ENCODE data around the gene IRF5.

The IRF5 gene

DNA sequence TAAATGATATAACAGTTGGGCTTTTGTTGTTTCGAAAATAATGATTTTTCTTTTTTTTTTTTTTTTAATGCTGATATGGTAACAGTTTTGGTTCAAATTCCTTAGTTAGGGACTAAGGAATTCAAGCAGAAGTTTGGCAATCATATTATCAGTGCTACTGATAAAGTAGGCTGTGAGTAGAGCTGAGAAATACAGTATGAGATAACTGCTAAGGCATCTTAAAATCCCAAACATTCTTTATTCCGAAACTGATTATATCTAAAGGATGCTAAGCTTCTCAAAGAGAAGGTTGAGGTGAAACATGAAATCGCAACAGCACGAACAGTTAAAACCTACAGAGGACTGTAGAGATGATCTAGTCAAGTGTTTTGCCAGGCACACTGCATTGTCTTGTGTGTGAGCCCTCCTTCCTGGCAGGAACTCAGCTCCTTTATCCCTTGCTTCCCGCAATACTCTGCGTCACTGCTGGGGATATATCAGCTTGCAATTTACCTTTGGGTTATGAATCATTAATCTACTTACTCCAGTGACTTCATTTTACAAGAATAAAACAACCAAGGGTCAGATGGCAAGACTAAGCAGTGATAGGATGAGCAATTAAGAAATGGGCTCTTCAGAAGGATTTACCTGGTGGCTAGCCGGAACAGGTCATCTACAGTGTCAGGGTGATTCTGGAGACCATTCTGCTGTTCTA lies 36.7 kb downstream of the IRF5 start:
- Histone ChIP-seq H3K4me3 (ENCODE audit: low read depth, low read length) (no peak overlapping the region), H3K27me3 (replicated peaks) (no peaks in the 10 kb centered on the region), H3K36me3 (replicated peaks) (peaks cover 41% of the 10 kb centered on the region), H3K27ac (no peak overlapping the region)
- in situ Hi-C loops (cut with HindIII; ENCODE audit: low pct_ligation_motif_present, low sequenced_read_pairs) = loop anchor here (10.0 kb wide), 1 partner anchor 60 kb away; the partner anchor contains the start of gene KCP
- peak; percentile 44 for DNase-seq
- TF ChIP-seq, protein P1, sequence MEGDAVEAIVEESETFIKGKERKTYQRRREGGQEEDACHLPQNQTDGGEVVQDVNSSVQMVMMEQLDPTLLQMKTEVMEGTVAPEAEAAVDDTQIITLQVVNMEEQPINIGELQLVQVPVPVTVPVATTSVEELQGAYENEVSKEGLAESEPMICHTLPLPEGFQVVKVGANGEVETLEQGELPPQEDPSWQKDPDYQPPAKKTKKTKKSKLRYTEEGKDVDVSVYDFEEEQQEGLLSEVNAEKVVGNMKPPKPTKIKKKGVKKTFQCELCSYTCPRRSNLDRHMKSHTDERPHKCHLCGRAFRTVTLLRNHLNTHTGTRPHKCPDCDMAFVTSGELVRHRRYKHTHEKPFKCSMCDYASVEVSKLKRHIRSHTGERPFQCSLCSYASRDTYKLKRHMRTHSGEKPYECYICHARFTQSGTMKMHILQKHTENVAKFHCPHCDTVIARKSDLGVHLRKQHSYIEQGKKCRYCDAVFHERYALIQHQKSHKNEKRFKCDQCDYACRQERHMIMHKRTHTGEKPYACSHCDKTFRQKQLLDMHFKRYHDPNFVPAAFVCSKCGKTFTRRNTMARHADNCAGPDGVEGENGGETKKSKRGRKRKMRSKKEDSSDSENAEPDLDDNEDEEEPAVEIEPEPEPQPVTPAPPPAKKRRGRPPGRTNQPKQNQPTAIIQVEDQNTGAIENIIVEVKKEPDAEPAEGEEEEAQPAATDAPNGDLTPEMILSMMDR (IDR thresholded peaks at IDR 0.05; ENCODE audit: low read depth, low read length, missing control alignments) = no peak

DNA sequence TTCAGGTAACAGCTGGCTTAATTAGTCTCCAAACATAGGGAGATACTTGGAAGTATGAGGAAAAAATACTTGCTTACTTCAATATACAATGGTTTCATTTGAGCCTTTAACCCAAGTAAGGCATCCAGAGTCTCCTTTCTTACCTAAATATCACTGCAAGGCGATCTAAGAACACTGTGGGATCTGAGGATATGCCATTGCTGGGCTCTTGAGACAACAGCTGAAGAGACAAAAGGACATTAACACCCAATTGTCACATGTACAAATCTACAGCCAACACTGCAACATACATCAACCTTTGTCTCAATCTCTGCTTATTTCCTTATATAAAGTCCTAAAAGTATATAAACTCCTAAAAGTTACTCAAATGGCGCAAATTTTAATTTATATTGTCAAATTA lies 44.4 kb downstream of the IRF5 start:
- Histone ChIP-seq H3K27ac (no peak overlapping the region), H3K4me3 (ENCODE audit: low read depth, low read length) (no peak overlapping the region), H3K36me3 (replicated peaks) (peaks cover 29% of the 10 kb centered on the region), H3K27me3 (replicated peaks) (no peaks in the 10 kb centered on the region)
- no peak for DNase-seq
- in situ Hi-C loops (cut with HindIII; ENCODE audit: low pct_ligation_motif_present, low sequenced_read_pairs) = no loop called here
- TF ChIP-seq, protein P1 (IDR thresholded peaks at IDR 0.05; ENCODE audit: low read depth, low read length, missing control alignments) = no peak

DNA sequence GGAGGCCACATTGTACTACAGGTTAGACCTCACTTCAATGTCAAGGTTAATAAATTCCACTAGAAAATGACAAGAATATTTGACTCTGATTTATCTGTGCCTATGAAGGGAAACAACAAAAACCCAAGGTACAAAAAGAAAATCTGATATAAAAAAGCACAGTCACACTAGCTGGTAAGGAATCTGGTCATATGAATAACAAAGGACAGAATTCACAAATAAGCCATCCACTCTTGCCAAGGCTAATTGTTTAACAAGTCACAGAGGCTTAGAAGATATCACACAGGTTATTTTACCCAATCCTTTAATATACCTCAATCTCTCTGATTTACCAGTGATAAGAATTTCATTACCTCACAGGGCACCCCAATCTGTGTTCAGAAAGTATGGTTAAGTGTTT lies 47.9 kb downstream of the IRF5 start:
- in situ Hi-C loops (cut with HindIII; ENCODE audit: low pct_ligation_motif_present, low sequenced_read_pairs) = no loop called here
- Histone ChIP-seq H3K36me3 (replicated peaks) (peaks cover 24% of the 10 kb centered on the region), H3K4me3 (ENCODE audit: low read depth, low read length) (no peak overlapping the region), H3K27me3 (replicated peaks) (no peaks in the 10 kb centered on the region), H3K27ac (no peak overlapping the region)
- DNase-seq = no peak
- TF ChIP-seq, protein P1 (IDR thresholded peaks at IDR 0.05; ENCODE audit: low read depth, low read length, missing control alignments) = no peak

DNA sequence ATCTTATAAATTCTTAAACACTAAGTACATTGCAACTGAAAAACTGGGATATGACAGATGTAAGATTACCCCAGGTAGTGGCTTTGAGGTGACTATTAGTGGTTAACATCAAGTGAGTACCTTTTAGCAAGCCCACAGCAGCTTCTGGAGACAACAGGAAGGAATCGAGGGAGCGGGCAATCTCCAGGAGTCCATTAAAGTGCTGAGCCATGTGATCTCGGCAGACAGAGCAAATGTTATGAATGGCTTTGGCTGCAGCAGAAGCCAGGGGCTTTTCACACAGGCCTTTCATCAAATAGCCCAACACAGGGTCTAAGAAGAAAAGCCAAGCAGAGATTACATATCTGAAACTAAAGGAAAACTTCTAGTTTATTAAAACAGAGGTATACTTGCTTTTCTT lies 48.9 kb downstream of the IRF5 start:
- DNase-seq = no peak
- Histone ChIP-seq H3K27ac (no peak overlapping the region), H3K36me3 (replicated peaks) (peaks cover 24% of the 10 kb centered on the region), H3K4me3 (ENCODE audit: low read depth, low read length) (no peak overlapping the region), H3K27me3 (replicated peaks) (no peaks in the 10 kb centered on the region)
- in situ Hi-C loops (cut with HindIII; ENCODE audit: low pct_ligation_motif_present, low sequenced_read_pairs) = no loop called here
- TF ChIP-seq, protein P1 (IDR thresholded peaks at IDR 0.05; ENCODE audit: low read depth, low read length, missing control alignments) = no peak

DNA sequence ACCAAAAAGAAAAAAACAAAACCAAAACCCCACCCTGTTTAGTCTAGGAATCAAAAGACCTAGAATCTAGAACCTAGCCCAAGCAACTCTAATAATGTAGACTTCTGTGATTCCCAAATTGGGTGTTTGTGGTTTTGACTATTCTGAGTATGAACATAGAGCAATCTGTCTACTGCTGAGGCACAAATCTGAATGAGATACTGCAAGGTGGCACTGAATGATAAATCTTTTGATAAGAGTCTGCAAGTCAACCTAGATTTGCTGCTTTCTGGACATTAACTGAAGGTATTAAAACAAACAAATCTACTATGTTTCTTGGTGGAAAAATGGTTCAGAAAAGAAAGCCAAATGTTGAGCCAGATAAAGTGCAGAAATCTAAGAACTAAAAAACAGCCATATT lies 50.6 kb downstream of the IRF5 start:
- in situ Hi-C loops (cut with HindIII; ENCODE audit: low pct_ligation_motif_present, low sequenced_read_pairs) = no loop called here
- Histone ChIP-seq H3K4me3 (ENCODE audit: low read depth, low read length) (no peak overlapping the region), H3K36me3 (replicated peaks) (peaks cover 20% of the 10 kb centered on the region), H3K27me3 (replicated peaks) (no peaks in the 10 kb centered on the region), H3K27ac (no peak overlapping the region)
- DNase-seq = no peak
- TF ChIP-seq, protein P1 (IDR thresholded peaks at IDR 0.05; ENCODE audit: low read depth, low read length, missing control alignments) = no peak

DNA sequence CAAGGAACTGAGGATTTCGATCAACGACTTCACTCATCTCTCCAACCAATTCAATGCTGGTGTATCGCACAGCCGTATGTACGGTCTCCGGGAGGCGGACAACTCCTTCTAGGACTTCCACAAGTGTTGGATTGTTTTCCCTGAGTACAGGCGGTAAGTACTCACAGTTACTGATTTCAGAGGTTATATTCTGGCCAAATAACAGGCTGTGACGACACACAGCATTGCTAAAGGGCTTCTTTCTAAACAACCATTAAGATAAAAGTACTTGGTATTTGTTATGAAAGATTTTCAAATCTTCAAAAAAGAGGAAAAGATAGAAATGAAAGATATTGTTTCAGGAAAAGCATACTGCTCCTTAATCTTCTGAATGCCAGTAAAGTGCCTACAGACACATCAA lies 52.2 kb downstream of the IRF5 start:
- no peaks in the 10 kb centered on the region for H3K27me3 ChIP-seq (replicated peaks)
- no peak overlapping the region for H3K4me3 ChIP-seq (ENCODE audit: low read depth, low read length)
- no peak for DNase-seq
- TF ChIP-seq, protein P1 (IDR thresholded peaks at IDR 0.05; ENCODE audit: low read depth, low read length, missing control alignments) = no peak
- H3K36me3 ChIP-seq (replicated peaks) = peaks cover 20% of the 10 kb centered on the region
- in situ Hi-C loops (cut with HindIII; ENCODE audit: low pct_ligation_motif_present, low sequenced_read_pairs) = no loop called here
- H3K27ac ChIP-seq = no peak overlapping the region

All from brain microvascular endothelial cell (primary cell).